Measurements from ENCODE around the gene ABCC3. TPM values are rescaled to one million over a fixed set of nuclear protein-coding genes. Genes with fewer than 3 reads are reported as not detected.

The ABCC3 gene
- total RNA-seq, 1 experiment from 2014 or later, result not detected

GRCh38 chr17:50590946-50591737, 43.5 kb upstream of the ABCC3 start:
- no peak for DNase-seq
- H4K20me1 ChIP-seq (ENCODE audit: insufficient read depth, low read depth, low read length), result no peaks in the 10 kb centered on the region
- no peaks in the 10 kb centered on the region for H3K36me3 ChIP-seq (ENCODE audit: insufficient read depth, low read length)
- H3K9me2 ChIP-seq (replicated peaks; ENCODE audit: insufficient read depth, low read length), result no peaks in the 10 kb centered on the region
- H3K9me3 ChIP-seq (ENCODE audit: low read length), result no peaks in the 10 kb centered on the region
- no peak overlapping the region for H3K27ac ChIP-seq (ENCODE audit: low read length)
- no peaks in the 10 kb centered on the region; the same call in 1 of the 2 replicates for H3K4me1 ChIP-seq (ENCODE audit: low read length)
- no peak overlapping the region for H2AFZ ChIP-seq (ENCODE audit: low read length)
- H3K27me3 ChIP-seq (ENCODE audit: low read length), result no peaks in the 10 kb centered on the region
- H3K4me3 ChIP-seq (ENCODE audit: low read length), result no peak overlapping the region
- H3K79me2 ChIP-seq (ENCODE audit: low read length), result no peaks in the 10 kb centered on the region
- no peak overlapping the region for H3K9ac ChIP-seq (ENCODE audit: low read length)
- no peak overlapping the region for H3K4me2 ChIP-seq (ENCODE audit: low read depth, low read length, poor library complexity, severe bottlenecking)

DNA sequence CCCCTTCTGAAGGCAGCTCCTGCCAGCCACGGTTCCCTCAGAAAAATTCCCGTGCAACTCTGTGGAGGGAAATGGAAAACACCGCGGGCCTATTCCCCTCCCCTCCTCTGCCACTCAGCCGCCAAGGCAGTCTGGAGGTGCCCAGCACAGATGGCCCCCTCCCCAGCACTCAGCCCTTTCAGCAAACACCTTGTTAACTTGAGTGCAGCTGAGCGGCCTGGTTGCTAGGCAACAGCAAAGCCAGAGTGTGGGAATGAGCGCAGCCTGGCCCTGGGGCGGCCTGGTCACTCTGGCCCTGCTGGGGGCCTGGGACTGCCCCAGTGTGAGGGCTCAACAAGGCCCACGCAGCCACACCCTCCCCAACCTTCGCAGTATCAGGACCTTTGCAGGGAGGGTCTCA, 41.4 kb upstream of the ABCC3 start:
- Histone ChIP-seq H3K27me3 (ENCODE audit: low read length) (no peaks in the 10 kb centered on the region), H3K9ac (ENCODE audit: low read length) (no peak overlapping the region)

DNA sequence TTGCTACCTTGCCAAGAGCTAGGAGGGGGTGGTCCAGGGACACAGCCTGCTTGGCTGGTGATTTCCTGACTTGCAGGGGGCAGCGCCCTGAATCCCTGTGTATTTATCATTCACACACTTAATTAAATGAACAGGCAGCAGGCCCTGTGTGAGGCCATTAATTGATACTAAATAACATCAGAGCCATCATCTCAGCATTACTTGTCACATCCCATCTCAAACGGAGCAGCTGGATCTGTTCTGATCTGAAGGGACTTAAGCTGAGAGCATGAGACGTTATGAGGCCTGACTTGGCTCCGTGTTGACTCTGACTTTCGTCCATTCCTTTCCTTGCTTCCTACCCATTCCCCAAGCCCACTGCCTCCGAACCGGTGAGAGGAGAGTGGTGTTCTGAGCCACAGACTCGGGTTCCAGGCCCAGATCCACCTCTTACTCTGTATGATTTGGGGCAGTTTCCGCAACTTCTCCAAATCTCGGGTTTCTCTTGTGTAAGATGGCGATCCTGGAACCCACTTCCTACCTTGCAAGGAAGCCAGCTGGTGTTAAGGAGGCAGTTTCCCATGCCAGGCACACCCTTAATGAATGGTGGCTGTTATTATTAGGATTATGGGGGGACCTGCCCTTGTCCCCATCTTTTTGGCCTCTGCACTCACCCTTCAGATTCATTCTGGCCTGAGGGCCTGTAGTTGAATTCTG, 40.4 kb upstream of the ABCC3 start:
- Histone ChIP-seq H3K4me3 (ENCODE audit: low read length) (no peak overlapping the region), H3K36me3 (ENCODE audit: insufficient read depth, low read length) (no peaks in the 10 kb centered on the region), H3K9me3 (ENCODE audit: low read length) (no peaks in the 10 kb centered on the region), H2AFZ (ENCODE audit: low read length) (no peak overlapping the region), H4K20me1 (ENCODE audit: insufficient read depth, low read depth, low read length) (no peaks in the 10 kb centered on the region), H3K27me3 (ENCODE audit: low read length) (no peaks in the 10 kb centered on the region), H3K9ac (ENCODE audit: low read length) (no peak overlapping the region), H3K9me2 (replicated peaks; ENCODE audit: insufficient read depth, low read length) (no peaks in the 10 kb centered on the region), H3K4me1 (ENCODE audit: low read length) (peaks cover 17% of the 10 kb centered on the region), H3K79me2 (ENCODE audit: low read length) (no peaks in the 10 kb centered on the region), H3K27ac (ENCODE audit: low read length) (no peak overlapping the region), H3K4me2 (ENCODE audit: low read depth, low read length, poor library complexity, severe bottlenecking) (no peak overlapping the region)
- DNase-seq, result no peak

More for the DNA sequence above, 41.4 kb upstream of the ABCC3 start:
- H3K4me1 ChIP-seq (ENCODE audit: low read length), result peaks cover 8% of the 10 kb centered on the region
- no peak overlapping the region for H3K4me3 ChIP-seq (ENCODE audit: low read length)
- no peaks in the 10 kb centered on the region for H3K9me3 ChIP-seq (ENCODE audit: low read length)
- no peak overlapping the region for H3K27ac ChIP-seq (ENCODE audit: low read length)
- H3K79me2 ChIP-seq (ENCODE audit: low read length), result no peaks in the 10 kb centered on the region
- no peak overlapping the region for H2AFZ ChIP-seq (ENCODE audit: low read length)
- H4K20me1 ChIP-seq (ENCODE audit: insufficient read depth, low read depth, low read length), result no peaks in the 10 kb centered on the region
- no peaks in the 10 kb centered on the region for H3K9me2 ChIP-seq (replicated peaks; ENCODE audit: insufficient read depth, low read length)
- no peaks in the 10 kb centered on the region for H3K36me3 ChIP-seq (ENCODE audit: insufficient read depth, low read length)
- no peak overlapping the region for H3K4me2 ChIP-seq (ENCODE audit: low read depth, low read length, poor library complexity, severe bottlenecking)
- no peak for DNase-seq

DNA sequence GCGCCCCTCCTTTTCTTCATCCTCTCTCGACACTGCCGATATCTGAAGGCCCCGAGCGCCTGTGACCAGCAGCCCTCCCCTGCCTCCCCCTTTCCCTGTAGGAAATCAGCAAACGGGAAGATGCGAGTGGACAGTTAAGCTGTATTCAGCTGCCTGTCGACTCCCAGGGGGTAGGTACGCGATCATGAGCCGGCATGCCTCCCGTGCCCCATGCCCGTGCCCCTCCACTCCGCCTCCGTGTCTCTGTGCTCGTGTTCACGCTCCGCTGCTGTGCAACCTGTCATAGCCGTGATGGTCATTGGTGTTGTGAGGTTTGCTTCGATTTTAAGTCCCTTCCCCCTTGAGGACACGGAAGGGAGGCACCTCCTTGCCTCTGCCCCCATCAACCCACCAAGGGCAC, 39.8 kb upstream of the ABCC3 start:
- Histone ChIP-seq H3K4me2 (ENCODE audit: low read depth, low read length, poor library complexity, severe bottlenecking) (no peak overlapping the region), H3K36me3 (ENCODE audit: insufficient read depth, low read length) (no peaks in the 10 kb centered on the region), H3K4me1 (ENCODE audit: low read length) (peaks cover 18% of the 10 kb centered on the region)

DNA sequence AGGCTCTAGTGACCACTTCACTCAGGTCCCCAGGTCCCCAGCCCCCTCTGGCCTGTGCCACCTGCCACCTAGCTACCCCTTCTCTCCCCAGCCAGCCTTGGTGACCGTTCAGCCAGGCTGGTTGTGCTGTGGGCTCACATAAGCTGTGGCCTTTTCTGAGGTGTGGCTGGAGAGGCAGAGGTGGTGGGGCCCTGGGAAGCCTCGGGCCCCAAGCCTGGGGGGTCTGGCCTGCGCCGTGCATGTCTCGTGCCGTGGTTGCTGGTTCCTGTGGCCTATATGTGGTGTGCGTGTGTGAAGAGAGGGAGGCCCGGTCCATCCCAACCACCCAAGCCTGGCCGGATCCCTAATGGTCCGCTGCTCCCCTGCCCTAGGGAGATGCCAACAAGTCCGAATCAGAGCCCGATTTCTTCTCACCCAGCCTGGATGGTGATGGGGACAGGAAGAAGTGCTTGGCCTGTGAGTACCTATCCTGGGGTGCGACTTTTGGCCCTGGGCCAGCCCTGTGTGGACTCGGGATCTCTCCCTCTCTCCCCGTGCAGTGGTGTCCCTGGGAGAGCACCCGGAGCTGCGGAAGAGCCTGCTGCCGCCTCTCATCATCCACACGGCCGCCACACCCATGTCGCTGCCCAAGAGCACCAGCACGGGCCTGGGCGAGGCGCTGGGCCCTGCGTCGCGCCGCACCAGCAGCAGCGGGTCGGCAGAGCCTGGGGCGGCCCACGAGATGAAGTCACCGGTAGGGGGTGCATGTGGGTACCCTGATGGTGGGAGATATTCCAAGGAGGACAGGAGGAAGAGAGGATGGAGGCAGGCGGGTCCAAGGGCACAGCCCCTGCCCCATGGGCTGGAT, 38.3 kb upstream of the ABCC3 start:
- Histone ChIP-seq H2AFZ (ENCODE audit: low read length) (no peak overlapping the region), H3K9me3 (ENCODE audit: low read length) (no peaks in the 10 kb centered on the region), H3K36me3 (ENCODE audit: insufficient read depth, low read length) (no peaks in the 10 kb centered on the region), H3K9ac (ENCODE audit: low read length) (no peak overlapping the region), H3K27ac (ENCODE audit: low read length) (no peak overlapping the region), H3K9me2 (replicated peaks; ENCODE audit: insufficient read depth, low read length) (no peaks in the 10 kb centered on the region), H3K4me2 (ENCODE audit: low read depth, low read length, poor library complexity, severe bottlenecking) (no peak overlapping the region), H4K20me1 (ENCODE audit: insufficient read depth, low read depth, low read length) (no peaks in the 10 kb centered on the region), H3K4me1 (ENCODE audit: low read length) (peaks cover 21% of the 10 kb centered on the region), H3K79me2 (ENCODE audit: low read length) (no peaks in the 10 kb centered on the region), H3K27me3 (ENCODE audit: low read length) (no peaks in the 10 kb centered on the region), H3K4me3 (ENCODE audit: low read length) (no peak overlapping the region)
- DNase-seq, result no peak

More for the DNA sequence above, 39.8 kb upstream of the ABCC3 start:
- Histone ChIP-seq H3K79me2 (ENCODE audit: low read length) (no peaks in the 10 kb centered on the region), H3K9me2 (replicated peaks; ENCODE audit: insufficient read depth, low read length) (no peaks in the 10 kb centered on the region), H2AFZ (ENCODE audit: low read length) (no peak overlapping the region), H3K9ac (ENCODE audit: low read length) (no peak overlapping the region), H3K27ac (ENCODE audit: low read length) (no peak overlapping the region), H4K20me1 (ENCODE audit: insufficient read depth, low read depth, low read length) (no peaks in the 10 kb centered on the region), H3K9me3 (ENCODE audit: low read length) (no peaks in the 10 kb centered on the region), H3K4me3 (ENCODE audit: low read length) (no peak overlapping the region), H3K27me3 (ENCODE audit: low read length) (no peaks in the 10 kb centered on the region)
- DNase-seq, result no peak

DNA sequence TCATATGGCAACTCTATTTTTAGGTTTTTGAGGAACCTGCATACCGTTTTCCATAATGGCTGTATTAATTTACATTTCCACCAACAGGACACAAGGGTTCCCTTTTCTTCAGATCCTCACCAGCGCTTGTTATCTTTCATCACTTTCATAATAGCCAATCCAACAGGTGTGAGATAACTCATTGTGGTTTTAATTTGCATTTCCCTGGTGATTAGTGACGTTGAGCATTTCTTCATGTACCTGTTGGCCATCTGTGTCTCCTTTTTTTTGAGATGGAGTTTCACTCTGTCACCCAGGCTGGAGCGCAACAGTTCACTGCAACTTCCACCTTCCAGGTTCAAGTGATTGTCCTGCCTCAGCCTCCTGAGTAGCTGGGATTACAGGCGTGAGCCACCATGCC, 36.2 kb upstream of the ABCC3 start:
- DNase-seq, result peak; percentile 82
- H3K9ac ChIP-seq (ENCODE audit: low read length), result no peak overlapping the region
- H3K4me2 ChIP-seq (ENCODE audit: low read depth, low read length, poor library complexity, severe bottlenecking), result peak overlapping the region; percentile 6

DNA sequence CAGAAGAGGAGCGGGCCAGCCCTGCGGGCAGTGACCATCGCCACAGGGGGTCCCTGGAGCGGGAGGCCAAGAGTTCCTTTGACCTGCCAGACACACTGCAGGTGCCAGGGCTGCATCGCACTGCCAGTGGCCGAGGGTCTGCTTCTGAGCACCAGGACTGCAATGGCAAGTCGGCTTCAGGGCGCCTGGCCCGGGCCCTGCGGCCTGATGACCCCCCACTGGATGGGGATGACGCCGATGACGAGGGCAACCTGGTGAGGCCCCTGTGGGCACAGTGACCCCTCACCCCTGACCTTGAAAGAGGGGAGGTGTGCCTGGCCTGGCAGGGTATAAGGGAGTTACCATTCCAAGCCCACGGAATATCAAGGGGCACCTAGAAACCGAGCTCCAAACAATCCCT, 35.1 kb upstream of the ABCC3 start:
- H2AFZ ChIP-seq (ENCODE audit: low read length), result no peak overlapping the region
- no peak overlapping the region for H3K9ac ChIP-seq (ENCODE audit: low read length)
- H3K9me3 ChIP-seq (ENCODE audit: low read length), result no peaks in the 10 kb centered on the region
- no peaks in the 10 kb centered on the region for H3K36me3 ChIP-seq (ENCODE audit: insufficient read depth, low read length)
- H3K4me2 ChIP-seq (ENCODE audit: low read depth, low read length, poor library complexity, severe bottlenecking), result no peak overlapping the region
- no peak overlapping the region for H3K4me3 ChIP-seq (ENCODE audit: low read length)
- DNase-seq, result no peak
- peaks cover 21% of the 10 kb centered on the region for H3K4me1 ChIP-seq (ENCODE audit: low read length)
- no peak overlapping the region for H3K27ac ChIP-seq (ENCODE audit: low read length)
- H3K79me2 ChIP-seq (ENCODE audit: low read length), result no peaks in the 10 kb centered on the region
- H3K9me2 ChIP-seq (replicated peaks; ENCODE audit: insufficient read depth, low read length), result no peaks in the 10 kb centered on the region
- no peaks in the 10 kb centered on the region for H3K27me3 ChIP-seq (ENCODE audit: low read length)
- no peaks in the 10 kb centered on the region for H4K20me1 ChIP-seq (ENCODE audit: insufficient read depth, low read depth, low read length)

More for the DNA sequence above, 36.2 kb upstream of the ABCC3 start:
- no peak overlapping the region for H3K27ac ChIP-seq (ENCODE audit: low read length)
- no peaks in the 10 kb centered on the region for H3K9me3 ChIP-seq (ENCODE audit: low read length)
- H3K36me3 ChIP-seq (ENCODE audit: insufficient read depth, low read length), result no peaks in the 10 kb centered on the region
- no peaks in the 10 kb centered on the region for H4K20me1 ChIP-seq (ENCODE audit: insufficient read depth, low read depth, low read length)
- H3K4me1 ChIP-seq (ENCODE audit: low read length), result peaks cover 21% of the 10 kb centered on the region
- no peaks in the 10 kb centered on the region for H3K27me3 ChIP-seq (ENCODE audit: low read length)
- no peaks in the 10 kb centered on the region for H3K79me2 ChIP-seq (ENCODE audit: low read length)
- H3K4me3 ChIP-seq (ENCODE audit: low read length), result no peak overlapping the region
- no peak overlapping the region for H2AFZ ChIP-seq (ENCODE audit: low read length)
- H3K9me2 ChIP-seq (replicated peaks; ENCODE audit: insufficient read depth, low read length), result no peaks in the 10 kb centered on the region
